Suppressor macrophage treated with lipopolysaccharide for 1 hour (primary cell): ENCODE data around the gene SUCO.

Experiments used
- DNase-seq, 3 donors: peaks; one replicate each; pipeline ENCODE4 v3.0.0-alpha.2; 2020 to 2022

Gene SUCO

DNA sequence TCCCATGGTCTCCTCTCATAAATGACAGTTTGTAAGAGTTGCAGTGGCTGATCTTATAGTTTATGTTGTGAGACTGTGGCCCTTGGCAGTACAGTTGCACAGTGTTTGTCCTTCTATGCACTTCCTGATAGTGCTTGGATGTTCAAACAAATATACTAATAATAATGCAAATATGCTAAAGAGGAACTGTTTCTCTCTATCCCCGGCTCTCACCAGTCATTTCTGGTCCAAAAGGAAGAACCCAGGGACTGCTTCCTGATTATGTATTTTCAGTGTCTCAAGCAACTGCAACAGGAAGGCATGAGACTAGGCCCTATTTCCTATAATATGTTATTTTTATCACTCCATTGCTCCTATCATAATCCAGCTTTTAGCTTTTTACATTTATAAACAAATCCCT, 17.0 kb upstream of the SUCO start:
- peak; percentile 60 to 70 (median 66) for DNase-seq

DNA sequence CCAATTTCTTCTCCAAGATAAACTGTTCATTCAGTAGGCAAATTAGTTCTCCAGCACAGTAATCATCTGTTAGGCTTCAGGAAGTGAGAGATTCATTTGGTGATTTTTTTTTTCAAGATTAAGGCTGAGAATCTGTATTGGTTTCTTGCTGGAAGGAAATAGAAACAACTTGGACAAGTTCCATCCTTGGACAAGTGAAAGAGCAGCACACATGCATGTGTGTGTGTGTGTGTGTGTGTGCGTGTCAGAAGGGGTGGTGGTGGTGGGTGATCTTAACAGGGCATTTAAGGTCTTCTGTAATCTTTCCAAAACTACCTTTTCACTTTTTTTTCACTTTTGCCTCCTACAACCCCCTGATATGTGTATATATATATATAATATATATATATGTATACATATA, 15.9 kb upstream of the SUCO start:
- DNase-seq, result no peak

DNA sequence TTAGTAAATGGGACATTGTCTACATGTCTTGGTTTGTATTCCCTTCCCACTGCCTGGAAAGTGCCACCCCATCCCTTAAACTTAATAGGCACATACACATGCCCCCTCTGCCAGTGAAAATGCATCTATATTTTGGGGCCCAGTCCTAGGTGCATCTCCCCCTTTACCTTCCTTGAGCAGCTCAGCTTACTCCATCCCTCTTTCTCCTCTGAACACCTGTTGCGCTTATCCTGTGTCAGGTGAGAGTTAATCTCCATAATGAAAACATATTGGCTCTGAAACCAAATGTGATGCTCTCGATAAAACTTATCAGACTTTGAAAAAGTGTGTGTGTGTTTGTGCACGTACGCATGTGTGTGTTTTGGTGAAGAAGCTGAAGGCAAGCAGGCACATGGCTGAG, 15.4 kb upstream of the SUCO start:
- no peak for DNase-seq

- DNase-seq, result no peak
These were observed 3.6 kb upstream of the SUCO start for GRCh38 chr1:172529304-172529703.

- DNase-seq, result no peak
These were observed 3.0 kb upstream of the SUCO start for GRCh38 chr1:172530000-172530399.

DNA sequence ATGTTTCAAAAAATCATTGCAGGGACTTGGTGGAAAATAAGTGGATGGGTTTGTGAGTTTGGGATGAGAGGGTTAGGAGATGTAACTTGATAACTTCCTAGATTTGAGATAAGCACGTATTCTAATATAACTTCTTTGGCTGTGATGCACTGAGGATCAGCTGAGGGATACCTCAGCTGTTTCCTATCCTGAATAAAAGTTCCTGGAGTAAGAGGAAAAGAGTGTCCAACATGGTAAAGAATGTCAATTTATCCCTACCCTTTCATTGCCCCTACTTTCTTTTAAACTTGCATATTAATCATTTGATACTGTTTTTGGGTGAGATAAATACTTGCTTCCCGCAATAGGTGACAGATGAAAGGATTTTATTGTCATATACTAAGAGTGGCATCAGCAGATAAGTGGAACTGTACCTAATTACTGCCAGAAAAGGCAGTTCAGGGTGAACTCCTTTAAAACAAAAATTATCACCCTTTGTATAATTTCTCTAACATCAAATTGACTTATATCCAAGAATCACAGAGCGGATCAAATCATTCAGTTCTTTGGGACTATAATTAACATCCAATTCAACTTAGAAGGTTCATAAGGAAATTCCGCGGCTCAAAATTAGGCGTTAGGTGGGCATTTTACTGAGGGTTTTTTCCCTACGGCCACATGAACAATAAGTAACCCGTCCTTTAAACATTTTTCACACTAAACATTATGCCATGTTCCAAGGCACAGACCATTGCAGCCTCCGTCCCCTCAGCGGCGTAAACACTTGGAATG, 1.4 kb upstream of the SUCO start:
- DNase-seq, result no peak

GRCh38 chr1:172532183-172532699, 709 bp upstream of the SUCO start:
- DNase-seq, result peak; percentile 94 to 98 (median 97)

GRCh38 chr1:172533513-172534151, 682 bp downstream of the SUCO start:
- DNase-seq, result peak in 1 of 3 donors; percentile 73

DNA sequence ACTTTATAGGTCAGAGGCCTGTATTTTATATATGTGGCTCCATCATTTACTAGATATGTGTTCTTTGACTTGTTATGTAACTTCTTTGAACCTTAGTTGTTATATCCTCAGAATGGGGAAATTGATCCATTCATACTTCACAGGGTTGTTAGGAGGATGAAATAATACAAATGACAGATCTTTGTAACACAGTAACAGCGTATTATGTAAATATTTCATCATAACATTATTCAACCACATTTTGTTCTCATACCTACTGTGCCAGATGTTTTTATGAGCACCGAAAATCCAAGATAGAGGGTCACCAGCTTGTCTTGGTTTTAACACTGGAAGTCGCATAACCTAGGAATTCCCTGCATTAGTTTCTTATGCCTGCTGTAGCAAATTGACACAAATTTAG, 3.3 kb downstream of the SUCO start:
- DNase-seq, result peak in 1 of 3 donors; percentile 26

- peak in 1 of 3 donors; percentile 23 for DNase-seq
These were observed 4.4 kb downstream of the SUCO start for GRCh38 chr1:172537366-172537765.

- DNase-seq, result no peak
These were observed 5.0 kb downstream of the SUCO start for GRCh38 chr1:172537827-172538391.

- DNase-seq, result no peak
These were observed 7.7 kb downstream of the SUCO start for GRCh38 chr1:172540635-172541034.

GRCh38 chr1:172544481-172545104, 11.6 kb downstream of the SUCO start:
- no peak for DNase-seq

- peak in 1 of 3 donors; percentile 12 for DNase-seq
These were observed 12.6 kb downstream of the SUCO start for GRCh38 chr1:172545396-172546004.

DNA sequence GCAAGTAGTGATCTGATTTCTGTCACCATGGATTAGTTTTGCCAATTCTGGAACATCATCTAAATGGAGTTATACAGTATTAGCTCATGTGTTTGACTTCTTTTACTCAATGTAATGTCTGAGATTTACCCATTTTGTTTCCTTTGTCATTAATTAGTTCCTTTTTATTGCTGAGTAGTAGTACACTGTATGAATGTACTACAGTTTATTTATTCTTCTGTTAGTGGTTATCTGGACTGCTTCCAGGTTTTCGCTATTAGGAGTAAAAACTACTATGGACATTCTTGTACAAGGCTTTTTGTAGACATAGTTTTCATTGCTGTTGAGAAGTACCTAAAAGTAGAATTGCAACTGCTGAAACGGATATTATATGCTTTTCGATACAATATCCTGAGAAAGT, 14.1 kb downstream of the SUCO start:
- DNase-seq, result no peak

DNA sequence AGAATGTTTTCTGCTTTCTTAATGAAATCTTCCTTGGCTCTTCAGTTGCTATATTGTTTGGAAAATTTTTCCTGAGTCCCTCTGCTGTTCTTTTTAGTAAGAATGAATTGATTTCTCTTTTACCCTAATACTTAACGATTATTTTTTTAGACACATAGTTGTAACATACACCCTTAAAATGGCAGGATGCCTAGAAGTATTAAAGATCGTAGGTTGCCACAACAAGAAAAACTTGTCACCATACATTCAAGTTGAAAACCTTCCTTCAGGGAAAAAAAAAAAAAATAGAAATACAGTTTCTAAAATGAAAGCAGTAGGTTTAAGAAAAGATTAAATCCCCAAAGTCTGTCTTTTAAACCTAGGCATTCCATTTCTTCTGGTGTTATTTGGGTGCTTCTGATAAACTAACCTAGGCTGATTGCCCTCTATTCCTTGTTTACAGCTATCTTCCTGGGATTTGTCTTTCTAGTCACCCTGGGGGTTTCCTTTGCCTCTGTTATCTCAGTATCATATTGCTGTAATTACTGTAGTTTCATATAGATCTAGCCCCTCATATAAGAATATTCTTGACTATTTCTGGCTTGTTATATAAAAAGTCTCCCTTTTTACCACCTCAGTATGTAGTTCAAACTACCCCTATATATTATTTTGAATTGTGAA, 16.8 kb downstream of the SUCO start:
- no peak for DNase-seq

GRCh38 chr1:172551279-172551678, 18.3 kb downstream of the SUCO start:
- no peak for DNase-seq

GRCh38 chr1:172554915-172555314, 22.0 kb downstream of the SUCO start:
- DNase-seq, result no peak

GRCh38 chr1:172556461-172556860, 23.5 kb downstream of the SUCO start:
- DNase-seq, result no peak

DNA sequence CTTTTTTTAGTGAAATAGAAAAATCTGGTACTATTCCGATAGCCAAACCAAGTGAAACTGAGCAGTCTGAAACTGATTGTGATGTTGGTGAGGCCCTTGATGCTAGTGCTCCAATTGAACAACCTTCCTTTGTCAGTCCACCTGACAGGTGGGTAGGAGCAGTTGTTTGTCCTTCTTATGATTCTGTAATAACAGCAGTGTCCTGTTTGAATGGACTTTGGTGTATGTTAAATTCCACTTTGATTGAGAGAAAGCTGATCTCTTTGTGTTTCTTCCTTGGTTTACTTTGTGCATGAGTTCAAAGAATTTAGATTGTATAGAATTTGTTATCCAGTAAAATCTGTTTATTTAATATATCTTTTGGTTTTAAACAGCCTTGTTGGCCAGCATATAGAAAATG, 24.3 kb downstream of the SUCO start:
- no peak for DNase-seq

- DNase-seq, result no peak
These were observed 26.7 kb downstream of the SUCO start for GRCh38 chr1:172559572-172560210.

- DNase-seq, result no peak
These were observed 28.3 kb downstream of the SUCO start for GRCh38 chr1:172561252-172561651.
